Left cardiac atrium (tissue), 4 donors: Measurements from ENCODE around the gene MDM4. TPM values are rescaled to one million over a fixed set of nuclear protein-coding genes. Genes with fewer than 3 reads are reported as not detected.

Source experiments
- ATAC-seq, 2 donors: fragments of 200-7000 bp; cut with Tn5 transposase; one replicate each; pipeline ENCODE4 v1.9.1; 2020; ENCODE audit warnings: mild to moderate bottlenecking in 2 of 2, moderate library complexity in 2 of 2
- DNase-seq: peaks from one replicate; pipeline ENCODE4 v3.0.0-alpha.2; 2020
- intact Hi-C, 2 donors: fragments of 100-400 bp; cut with DNase I; formaldehyde crosslinking; loops; one replicate each; pipeline versions ENCODE4 v1.14.1 to v1.15.1; 2022 to 2023
- long read RNA-seq: library from polyadenylated mRNA; unstranded; transcript quantifications from one replicate; pipeline ENCODE4 v2.0.0, GENCODE V29; 2021
- total RNA-seq, 2 donors: library from RNA; stranded (reverse); fragmentation: NEBNext Ultra II Directional; extraction: Animal tissue kit (Norgen Biotek cat#: 25700); gene quantifications; one replicate each; pipeline ENCODE4 v1.2.1, GENCODE V29; 2021
- donor health status: DM: no; HTN: yes; CAD: no.
- donor health status: DM: no; HTN: yes; CAD: no; lungs with severe emphysema.
- donor health status: DM: yes; HTN: yes; CAD: no.
- donor health status: Dilated cardiomyopathy.

MDM4 gene
- 10 to 100 TPM; 34.7 to 41.7 TPM for total RNA-seq
- long read RNA-seq, partial matches to known transcripts, result 0 of 2 reads
- long read RNA-seq, other reads (novel, unspliced or antisense), result 2 of 2 reads

GRCh38 chr1:204516180-204516879 is at the start of gene MDM4:
TSS of gene MDM4 (plus strand) at chr1:204516406. CDS start at chr1:204525519, 9,113 bp downstream.
- DNase-seq (peak; percentile 93), ATAC-seq (peak; percentile 98 to 99)
- intact Hi-C loops, result no loop called here

DNA sequence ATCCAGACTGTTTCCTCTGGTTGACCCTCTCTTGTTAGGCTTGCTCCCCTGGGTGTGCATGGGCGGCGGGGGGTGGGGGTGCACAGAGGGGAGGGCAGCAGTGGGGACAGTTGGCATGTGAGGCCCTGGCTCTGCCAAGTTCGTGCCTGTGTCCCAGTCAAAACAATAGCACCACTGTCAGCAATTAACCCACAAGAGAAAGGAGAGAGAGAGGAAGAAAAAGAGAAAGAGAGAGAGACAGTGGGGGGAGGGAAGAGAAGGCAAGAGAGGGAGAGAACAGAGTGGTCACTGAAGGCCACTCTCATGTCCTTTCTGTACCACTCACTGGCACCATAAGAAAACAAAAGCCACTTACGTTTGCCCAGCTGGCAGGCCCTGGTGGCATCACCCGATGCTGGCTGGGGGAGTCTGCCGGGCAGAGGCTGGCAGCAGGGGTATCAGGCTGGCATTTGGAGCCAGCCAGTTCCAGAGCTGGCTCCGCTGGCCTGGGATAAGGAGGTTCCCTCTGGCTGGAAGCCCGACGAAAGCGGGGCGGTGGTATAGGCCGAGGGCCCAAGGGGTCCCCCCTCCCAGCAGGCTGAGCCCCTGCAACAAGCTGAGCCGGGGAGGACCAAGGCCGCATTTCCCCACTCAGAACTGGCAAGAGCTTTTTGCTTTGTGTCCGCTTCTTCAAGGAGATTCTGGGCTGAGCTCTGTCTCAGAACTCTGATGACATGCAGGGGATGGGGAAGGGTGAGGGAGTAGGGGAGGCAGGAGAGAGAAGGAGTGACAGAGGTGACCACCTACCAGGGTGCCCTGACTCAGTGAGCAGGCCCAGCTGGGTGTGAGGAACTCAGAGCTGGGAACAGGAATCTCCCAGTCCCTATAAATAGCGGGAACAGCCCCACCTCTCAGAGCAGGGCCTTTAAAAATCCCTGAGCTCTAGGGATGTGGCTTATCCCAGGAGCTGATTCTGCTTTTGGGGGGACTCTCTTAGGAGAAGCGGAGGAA is 49.5 kb upstream of the MDM4 start:
- intact Hi-C loops, result no loop called here

GRCh38 chr1:204468206-204468605 is 48.0 kb upstream of the MDM4 start:
- no peak for DNase-seq
- ATAC-seq, result no peak
- intact Hi-C loops, result no loop called here

More for the DNA sequence above, 49.5 kb upstream of the MDM4 start:
- peak; percentile 55 for DNase-seq
- peak; percentile 64 to 75 for ATAC-seq

GRCh38 chr1:204468766-204469302 is 47.4 kb upstream of the MDM4 start:
- intact Hi-C loops, result no loop called here
- ATAC-seq, result no peak

DNA sequence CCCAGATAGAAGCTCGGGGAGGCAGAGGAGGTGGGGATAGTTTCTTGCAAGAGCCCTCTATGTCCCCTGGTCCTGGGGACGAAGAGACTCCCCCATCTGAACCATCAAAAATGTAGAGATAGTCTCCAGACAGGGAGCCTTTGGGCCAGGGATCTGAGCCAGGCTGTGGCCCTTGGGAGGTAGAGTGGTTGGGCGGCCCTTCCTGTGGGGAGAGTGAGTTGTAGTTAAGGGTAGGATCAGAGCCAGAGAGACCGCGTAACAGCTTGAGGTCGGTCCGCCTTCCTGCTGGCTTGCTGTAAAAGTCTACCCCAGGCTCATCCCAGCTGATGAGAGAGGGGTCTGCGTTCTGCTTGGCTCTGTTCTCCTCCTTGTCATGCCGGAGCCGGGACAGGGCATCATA is 46.9 kb upstream of the MDM4 start:
- DNase-seq (no peak), ATAC-seq (peak in 1 of 2 donors; percentile 18)

More at GRCh38 chr1:204468766-204469302, 47.4 kb upstream of the MDM4 start:
- DNase-seq, result no peak

GRCh38 chr1:204471687-204472086 is 44.5 kb upstream of the MDM4 start:
- ATAC-seq (no peak), DNase-seq (no peak)
- intact Hi-C loops, result no loop called here

More for the DNA sequence above, 46.9 kb upstream of the MDM4 start:
- intact Hi-C loops, result no loop called here

GRCh38 chr1:204472660-204473059 is 43.5 kb upstream of the MDM4 start:
- DNase-seq (no peak), ATAC-seq (no peak)
- intact Hi-C loops, result no loop called here

DNA sequence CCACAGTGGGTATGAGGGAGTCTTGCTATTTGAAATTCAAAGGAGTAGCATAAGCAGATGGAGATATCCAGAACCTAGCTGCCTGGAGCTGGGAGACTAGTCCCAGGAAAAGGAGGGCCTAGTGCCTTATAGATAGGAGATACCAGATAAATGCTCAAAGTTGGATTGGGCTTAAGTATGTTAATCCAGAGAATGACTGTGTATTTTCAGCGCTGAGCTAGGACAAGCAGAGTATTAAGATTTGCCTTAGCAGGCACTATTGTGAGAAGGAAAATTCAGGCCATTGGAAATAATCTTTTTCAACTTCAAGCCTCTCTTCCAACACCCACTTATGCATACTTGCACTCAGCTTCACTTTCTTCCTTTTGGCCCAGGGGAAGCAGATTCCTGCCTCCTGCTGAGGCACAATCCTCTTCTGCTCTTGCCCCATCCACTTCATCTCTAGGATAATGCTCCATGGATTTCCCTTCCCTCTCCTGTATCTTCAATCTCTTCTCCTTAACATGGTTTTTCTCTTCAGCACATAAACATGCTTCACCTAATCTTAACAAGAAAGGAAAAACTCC is 42.7 kb upstream of the MDM4 start:
- ATAC-seq (no peak), DNase-seq (no peak)
- intact Hi-C loops, result no loop called here

DNA sequence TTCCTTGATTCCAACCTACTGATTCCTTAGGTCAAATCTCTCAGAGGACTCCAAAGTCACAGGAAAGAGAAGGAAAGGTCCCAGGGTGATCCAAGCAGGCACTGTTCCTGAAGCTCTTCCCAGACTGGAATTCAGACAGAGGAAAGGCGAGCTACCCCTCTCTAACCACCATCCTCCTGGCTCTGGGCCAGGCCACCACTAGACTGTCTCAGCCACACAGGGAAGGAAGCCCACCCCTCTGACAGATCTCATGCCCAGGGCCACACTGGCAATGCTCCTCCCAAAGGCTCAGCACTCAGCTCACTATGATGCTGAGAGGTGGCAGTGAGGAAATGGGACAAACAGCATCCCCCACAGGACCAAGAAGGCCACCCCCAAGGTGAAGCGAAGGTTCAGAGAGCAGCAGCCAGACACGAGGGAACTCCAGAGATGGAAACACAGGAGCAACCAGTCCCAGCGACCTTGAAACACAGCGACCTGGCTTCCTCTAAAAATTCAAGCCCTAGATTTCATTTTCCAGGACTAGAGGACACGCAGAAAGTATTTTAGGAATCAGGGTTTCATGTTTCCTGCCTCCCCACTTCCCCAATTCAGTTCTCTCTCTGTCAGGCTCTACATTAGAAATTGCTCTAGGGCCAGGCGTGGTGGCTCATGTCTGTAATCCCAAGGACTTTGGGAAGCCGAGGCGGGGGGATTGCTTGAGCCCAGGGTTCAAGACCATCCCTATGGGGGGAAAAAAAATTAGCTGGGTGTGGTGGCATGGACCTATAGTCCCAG is 40.4 kb upstream of the MDM4 start:
- intact Hi-C loops, result no loop called here
- DNase-seq (no peak), ATAC-seq (no peak)

GRCh38 chr1:204476563-204476962 is 39.6 kb upstream of the MDM4 start:
- ATAC-seq, result no peak
- DNase-seq, result no peak
- intact Hi-C loops, result no loop called here

DNA sequence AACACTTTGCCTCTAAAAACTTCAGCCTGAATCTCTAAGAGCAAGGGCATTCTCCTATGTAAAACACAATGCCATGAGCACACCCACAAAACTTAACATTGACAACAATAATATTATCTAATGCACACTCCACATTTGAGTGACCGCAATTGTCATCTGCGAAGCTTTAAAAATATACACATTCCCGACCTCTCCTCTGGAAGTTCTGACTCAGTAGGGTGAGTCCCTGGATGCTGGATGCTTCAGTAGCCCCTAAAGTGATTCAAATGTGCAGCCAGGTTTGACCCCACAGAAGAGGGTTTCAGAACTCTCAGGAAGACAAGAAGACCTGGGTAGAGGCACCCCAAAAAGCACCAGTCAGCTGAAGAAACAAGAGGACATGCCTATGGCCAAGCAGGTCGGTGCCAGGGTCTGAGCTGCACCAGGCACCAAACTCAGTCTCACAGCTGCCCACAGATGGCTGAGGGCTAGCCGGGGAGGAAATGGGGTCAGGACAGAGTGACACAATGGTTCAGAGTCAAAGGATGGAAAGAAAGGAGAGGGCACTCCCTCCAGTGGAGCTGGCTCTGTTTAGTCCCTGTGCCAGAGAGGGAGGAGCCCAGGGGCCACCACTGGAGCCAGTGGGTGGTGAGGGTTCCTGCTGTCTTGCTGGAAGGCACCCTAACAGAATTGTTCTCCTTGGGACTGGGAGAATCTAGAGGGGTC is 39.0 kb upstream of the MDM4 start:
- ATAC-seq (peak; percentile 35 to 49), DNase-seq (peak; percentile 50)
- intact Hi-C loops, result no loop called here

DNA sequence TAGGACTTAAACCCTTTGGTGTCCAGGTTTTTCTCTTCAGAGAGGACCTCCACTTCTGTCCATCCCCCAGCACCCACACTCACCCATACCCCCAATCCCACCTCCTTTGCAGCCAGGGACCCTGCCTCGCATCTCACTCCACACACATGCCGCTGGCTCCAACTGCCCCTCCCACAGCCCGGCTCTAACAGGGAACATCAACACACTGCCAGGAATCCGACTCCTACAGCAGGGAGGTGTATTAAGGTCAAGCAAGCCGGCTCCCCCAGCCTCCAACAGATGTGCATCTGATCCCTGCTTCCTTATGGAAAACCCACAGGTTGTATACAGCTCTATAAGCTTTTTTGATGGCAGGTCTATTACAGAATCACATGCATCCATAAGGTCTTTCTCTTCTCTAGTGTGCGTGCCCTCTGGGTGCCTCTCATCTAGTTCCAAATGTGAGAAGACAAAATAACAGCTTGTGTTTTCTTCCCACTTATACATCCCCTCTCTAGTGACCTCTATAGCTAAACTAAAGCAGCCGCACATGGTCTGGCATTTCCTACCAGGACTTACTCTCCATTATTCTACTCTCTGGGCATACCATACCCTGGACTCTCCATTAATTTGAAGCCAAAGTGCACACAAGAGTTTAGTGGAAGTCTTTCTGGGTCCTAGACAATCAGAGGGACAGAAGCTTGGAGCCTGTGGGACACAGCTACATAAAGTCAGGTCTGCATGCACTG is 37.9 kb upstream of the MDM4 start:
- ATAC-seq (peak in 1 of 2 donors; percentile 23), DNase-seq (no peak)
- intact Hi-C loops, result no loop called here

DNA sequence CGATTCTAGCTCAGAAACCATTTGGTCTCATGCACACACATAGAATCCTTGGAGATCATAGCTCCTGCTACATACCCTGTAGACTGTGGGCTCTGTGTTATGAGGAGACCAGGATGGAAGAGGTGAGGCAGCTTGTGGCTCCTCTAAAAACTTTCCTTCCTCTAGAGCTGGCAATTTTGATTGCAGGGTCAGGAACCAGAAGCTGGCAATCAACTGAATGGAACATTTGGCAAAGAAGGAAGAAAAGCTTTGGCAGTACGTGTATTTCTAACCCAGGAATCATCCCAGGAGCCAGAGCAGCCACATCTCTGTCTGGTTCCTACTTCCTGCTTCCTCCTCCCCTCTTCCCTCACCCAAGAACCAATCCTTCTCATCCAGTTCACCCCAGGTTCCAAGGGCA is 37.3 kb upstream of the MDM4 start:
- DNase-seq (no peak), ATAC-seq (no peak)
- intact Hi-C loops, result no loop called here

DNA sequence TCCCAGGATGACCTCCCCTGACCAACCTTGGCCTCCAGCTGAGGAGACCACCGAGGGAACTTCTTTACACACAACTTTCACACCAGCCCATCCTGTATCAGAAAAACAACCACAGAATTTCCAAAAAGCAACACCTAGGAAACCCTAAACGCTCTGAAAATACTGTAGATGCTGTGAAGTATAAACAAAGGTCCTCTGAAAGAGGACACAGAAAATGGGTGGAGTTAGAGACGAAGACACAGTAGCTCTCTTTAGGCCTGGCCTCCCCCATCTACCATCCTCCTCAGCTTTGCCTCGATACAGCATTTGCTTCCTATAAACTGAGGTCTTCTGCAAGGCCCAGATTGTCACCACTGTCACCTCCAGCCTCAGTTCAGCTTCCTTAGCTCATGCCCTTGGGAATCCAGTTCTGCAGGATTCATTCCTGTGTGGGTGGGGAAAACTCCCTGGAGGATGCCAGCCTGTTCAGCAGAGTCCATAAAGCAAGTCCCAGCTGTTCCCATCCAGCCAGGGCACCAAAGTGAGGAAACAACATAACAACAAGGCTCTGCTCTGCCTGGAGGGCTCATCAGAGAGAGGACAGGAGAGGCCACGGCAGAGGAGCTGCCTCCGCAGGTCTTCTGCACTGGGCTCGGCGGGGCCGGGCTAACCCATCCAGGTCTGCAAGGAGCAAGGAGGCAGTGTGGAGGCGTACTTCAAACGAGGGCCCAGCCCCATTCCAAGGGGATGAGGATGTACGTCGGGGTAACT is 36.6 kb upstream of the MDM4 start:
- intact Hi-C loops, result no loop called here
- no peak for DNase-seq
- no peak for ATAC-seq

DNA sequence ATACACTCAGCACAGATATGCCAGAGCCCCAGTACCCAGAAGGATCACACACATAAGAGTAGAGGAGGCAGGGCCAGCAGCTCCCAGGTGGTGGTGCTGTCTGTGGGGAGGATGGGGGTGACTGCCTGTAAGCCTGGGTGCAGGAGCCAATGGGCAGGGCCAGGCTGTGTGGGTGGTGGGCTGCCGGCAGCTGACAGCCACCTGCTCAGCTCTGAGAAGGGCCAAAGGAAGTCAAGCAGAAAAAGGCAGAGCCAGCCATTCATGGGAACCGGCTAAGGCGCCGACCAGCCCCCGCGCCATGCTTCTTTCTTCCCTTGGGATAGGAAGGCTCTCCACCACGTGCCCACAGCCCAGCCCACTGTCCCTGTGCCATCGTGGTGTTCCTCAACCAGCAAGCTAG is 35.7 kb upstream of the MDM4 start:
- intact Hi-C loops, result no loop called here
- DNase-seq, result no peak

GRCh38 chr1:204483791-204484190 is 32.4 kb upstream of the MDM4 start:
- intact Hi-C loops, result no loop called here
- DNase-seq, result no peak
- ATAC-seq, result no peak

More for the DNA sequence above, 35.7 kb upstream of the MDM4 start:
- ATAC-seq, result peak in 1 of 2 donors; percentile 16
